ENCODE results near the gene RRP15.

- TF ChIP-seq POLR2AphosphoS5 (IDR thresholded peaks at IDR 0.05; ENCODE audit: low read depth, low read length) (no peak), POLR2A (IDR thresholded peaks at IDR 0.05; ENCODE audit: low read depth, low read length) (no peak), TAF1 (IDR thresholded peaks at IDR 0.05; ENCODE audit: borderline replicate concordance, low read depth, low read length) (no peak)
These were observed 27.7 kb upstream of the RRP15 start for GRCh38 chr1:218257371-218257770.
